H1 (cell line): ENCODE data around the gene PRKCH. TPM values are rescaled to one million over a fixed set of nuclear protein-coding genes. Genes with fewer than 3 reads are reported as not detected.

Experiments
- CTCF ChIA-PET: fragments of 300-600 bp; sonication (Branson Sonifier 250); formaldehyde crosslinking; loops from one replicate; lab custom pipeline; 2021; ENCODE audit not compliant: partially characterized antibody; lab: Charles Lee
- POLR2A ChIA-PET: fragments of 300-600 bp; sonication (Branson Sonifier 250); formaldehyde crosslinking; loops from one replicate; lab custom pipeline; 2021; ENCODE audit warnings: inconsistent platforms; ENCODE audit not compliant: partially characterized antibody; lab: Charles Lee
- DNase-seq, 2 experiments: peaks; one replicate each; pipeline versions ENCODE4 v3.0.0 to v3.0.0-alpha.2; 2010 to 2022; ENCODE audit warnings: low spot score in 2 of 2, low read depth in 1 of 2, mixed read lengths in 1 of 2
- FAIRE-seq: peaks from 2 replicates; lab custom pipeline; 2011; peaks lifted over from hg19 to GRCh38; lab: Jason Lieb, UNC
- H2AFZ ChIP-seq: 2 replicates; pipeline ENCODE4 v1.8.1; 2012; ENCODE audit warnings: low read length, inconsistent platforms
- H2AK5ac ChIP-seq: 2 replicates; pipeline ENCODE4 v1.6.1; 2013; ENCODE audit warnings: low read depth, low read length
- H2BK120ac ChIP-seq: replicated peaks from 2 replicates; pipeline ENCODE3; 2013; ENCODE audit warnings: low read depth, low read length, inconsistent platforms
- H2BK12ac ChIP-seq: 2 replicates; pipeline ENCODE4 v1.6.1; 2013; ENCODE audit warnings: low read depth, low read length
- H2BK15ac ChIP-seq: 2 replicates; pipeline ENCODE4 v1.6.1; 2013; ENCODE audit warnings: low read length
- H2BK20ac ChIP-seq: 2 replicates; pipeline ENCODE4 v1.6.1; 2013; ENCODE audit warnings: low read length
- H2BK5ac ChIP-seq: 2 replicates; pipeline ENCODE4 v1.6.1; 2013; ENCODE audit warnings: low read depth, low read length
- H3K14ac ChIP-seq: 2 replicates; pipeline ENCODE4 v1.6.1; 2013; ENCODE audit warnings: inconsistent platforms; ENCODE audit not compliant: insufficient read length
- H3K18ac ChIP-seq: 2 replicates; pipeline ENCODE4 v1.6.1; 2013; ENCODE audit warnings: low read length; ENCODE audit errors: extremely low read depth
- H3K23ac ChIP-seq: 2 replicates; pipeline ENCODE4 v1.6.1; 2013; ENCODE audit warnings: inconsistent platforms; ENCODE audit not compliant: insufficient read length
- H3K23me2 ChIP-seq: 2 replicates; pipeline ENCODE4 v1.6.1; 2013; ENCODE audit warnings: low read depth, low read length
- H3K27ac ChIP-seq: 2 replicates; pipeline ENCODE4 v1.6.1; 2011; ENCODE audit warnings: low read depth, low read length, inconsistent platforms
- H3K27me3 ChIP-seq, 4 experiments: replicated peaks in 1 of 4; 1 replicate in 1 of 4; 2 replicates in 3 of 4; pipeline versions ENCODE4 v1.6.1 to v1.8.1; 2011 to 2013; ENCODE audit warnings: low read length in 3 of 4, mild to moderate bottlenecking in 3 of 4, inconsistent platforms in 2 of 4, mixed read lengths in 2 of 4, moderate library complexity in 1 of 4; ENCODE audit not compliant: control insufficient read depth in 3 of 4, insufficient read depth in 3 of 4; ENCODE audit errors: extremely low read depth in 1 of 4
- H3K36me3 ChIP-seq, 4 experiments: 2 replicates each; pipeline versions ENCODE4 v1.6.1 to v1.8.1; 2011 to 2013; ENCODE audit warnings: mild to moderate bottlenecking in 4 of 4, low read length in 3 of 4, moderate library complexity in 2 of 4, control low read depth in 1 of 4, inconsistent platforms in 1 of 4; ENCODE audit not compliant: insufficient read depth in 4 of 4, control insufficient read depth in 2 of 4
- H3K4ac ChIP-seq: replicated peaks from 2 replicates; pipeline ENCODE3; 2013; ENCODE audit warnings: low read length, low read depth, mixed read lengths, inconsistent platforms; ENCODE audit not compliant: insufficient read length
- H3K4me1 ChIP-seq, 4 experiments: replicated peaks in 1 of 4; 1 replicate in 1 of 4; 2 replicates in 3 of 4; pipeline versions ENCODE4 v1.6.1 to v1.8.1; 2011 to 2013; ENCODE audit warnings: low read length in 3 of 4, inconsistent platforms in 2 of 4, mixed read lengths in 1 of 4; ENCODE audit not compliant: insufficient read depth in 4 of 4, control insufficient read depth in 3 of 4
- H3K4me2 ChIP-seq, 2 experiments: 2 replicates each; pipeline versions ENCODE4 v1.6.1 to v1.8.1; 2011 to 2013; ENCODE audit warnings: low read depth in 2 of 2, low read length in 2 of 2, control low read depth in 1 of 2, inconsistent platforms in 1 of 2, mild to moderate bottlenecking in 1 of 2; ENCODE audit not compliant: insufficient read depth in 1 of 2
- H3K4me3 ChIP-seq, 4 experiments: fragments of 200-600, 300-600 bp in 1 of 4; sonication (generic), shearing (Covaris generic), sonication (Bioruptor Twin) in 1 of 4; 2 replicates each; pipeline versions ENCODE4 v1.5.1 to v1.8.1; 2011 to 2016; ENCODE audit warnings: low read length in 4 of 4, low read depth in 3 of 4, control low read depth in 2 of 4, inconsistent platforms in 2 of 4, mild to moderate bottlenecking in 2 of 4, mixed read lengths in 1 of 4, moderate library complexity in 1 of 4; ENCODE audit not compliant: insufficient read depth in 2 of 4; ENCODE audit errors: extremely low read depth in 1 of 4
- H3K56ac ChIP-seq: replicated peaks from 2 replicates; pipeline ENCODE3; 2013; ENCODE audit warnings: low read depth, mild to moderate bottlenecking, mixed read lengths, low read length, inconsistent platforms; ENCODE audit not compliant: insufficient read length
- H3K79me1 ChIP-seq: 2 replicates; pipeline ENCODE4 v1.6.1; 2013; ENCODE audit warnings: low read depth, low read length, control low read depth
- H3K79me2 ChIP-seq, 2 experiments: 2 replicates each; pipeline versions ENCODE4 v1.6.1 to v1.8.1; 2012 to 2013; ENCODE audit warnings: low read length in 2 of 2, mild to moderate bottlenecking in 2 of 2, inconsistent platforms in 1 of 2; ENCODE audit not compliant: insufficient read depth in 2 of 2, control insufficient read depth in 1 of 2
- H3K9ac ChIP-seq, 4 experiments: replicated peaks in 1 of 4; 1 replicate in 1 of 4; 2 replicates in 3 of 4; pipeline versions ENCODE4 v1.6.1 to v1.8.1; 2011 to 2013; ENCODE audit warnings: low read depth in 3 of 4, low read length in 3 of 4, control low read depth in 2 of 4, mild to moderate bottlenecking in 2 of 4, moderate library complexity in 2 of 4, inconsistent platforms in 1 of 4; ENCODE audit errors: extremely low read depth in 1 of 4
- H3K9me3 ChIP-seq, 2 experiments: 2 replicates each; pipeline versions ENCODE4 v1.6.1 to v1.8.1; 2012 to 2013; ENCODE audit warnings: mild to moderate bottlenecking in 2 of 2, moderate library complexity in 2 of 2, control low read depth in 1 of 2, inconsistent platforms in 1 of 2, low read depth in 1 of 2, low read length in 1 of 2, mixed read lengths in 1 of 2; ENCODE audit not compliant: insufficient read depth in 2 of 2
- H4K20me1 ChIP-seq, 2 experiments: replicated peaks in 1 of 2; 2 replicates each; pipeline versions ENCODE3 to v1.8.1; 2011 to 2013; ENCODE audit warnings: inconsistent platforms in 2 of 2, low read length in 2 of 2, mild to moderate bottlenecking in 1 of 2; ENCODE audit not compliant: insufficient read depth in 2 of 2, control insufficient read depth in 1 of 2
- H4K5ac ChIP-seq: 2 replicates; pipeline ENCODE4 v1.6.1; 2013; ENCODE audit warnings: low read length, low read depth, mixed read lengths, inconsistent platforms; ENCODE audit not compliant: insufficient read length
- H4K8ac ChIP-seq: 2 replicates; pipeline ENCODE4 v1.8.0; 2013; ENCODE audit warnings: mild to moderate bottlenecking, moderate library complexity, low read length, inconsistent platforms; ENCODE audit not compliant: insufficient read depth; ENCODE audit errors: extremely low read depth
- H4K91ac ChIP-seq: replicated peaks from 2 replicates; pipeline ENCODE3; 2013; ENCODE audit warnings: low read length, mixed read lengths, inconsistent platforms; ENCODE audit not compliant: insufficient read length
- BCL11A ChIP-seq, 2 experiments: IDR thresholded peaks; one replicate each; pipeline ENCODE4 v1.6.1; 2011; ENCODE audit warnings: low read depth in 2 of 2, low read length in 2 of 2, mild to moderate bottlenecking in 2 of 2
- KDM5A ChIP-seq: fragments of 200-600 bp; IDR thresholded peaks from 2 replicates; pipeline ENCODE4 v1.7.1; 2012; ENCODE audit warnings: mild to moderate bottlenecking, low read length, inconsistent platforms, mixed read lengths
- NANOG ChIP-seq: IDR thresholded peaks from 2 replicates; pipeline ENCODE4 v1.6.1; 2011; ENCODE audit warnings: low read length, low read depth, mild to moderate bottlenecking, inconsistent platforms; ENCODE audit not compliant: insufficient read depth, poor library complexity, severe bottlenecking
- RBBP5 ChIP-seq: IDR thresholded peaks from 2 replicates; pipeline ENCODE4 v1.7.1; 2012; ENCODE audit warnings: low read depth, mild to moderate bottlenecking, inconsistent platforms, low read length, moderate library complexity, borderline replicate concordance
- RNF2 ChIP-seq: fragments of 200-900, 300-1000 bp; sonication (generic); IDR thresholded peaks from 2 replicates; pipeline ENCODE4 v1.7.1; 2016; ENCODE audit warnings: borderline replicate concordance, low read depth, mild to moderate bottlenecking, antibody characterized with exemption, low read length; ENCODE audit not compliant: poor library complexity, severe bottlenecking; ENCODE audit errors: missing control alignments
- TCF12 ChIP-seq: IDR thresholded peaks from 2 replicates; pipeline ENCODE4 v1.6.1; 2011; ENCODE audit warnings: low read depth, mild to moderate bottlenecking, low read length
- YY1 ChIP-seq: IDR thresholded peaks from 2 replicates; pipeline ENCODE4 v1.6.1; 2011; ENCODE audit warnings: low read depth, mild to moderate bottlenecking, low read length
- WGBS, 2 experiments: shearing (Covaris generic) in 1 of 2; methylation state at CpG; one replicate each; pipeline versions ENCODE4 v1.1.6 to v1.1.7; 2013 to 2015; ENCODE audit warnings: low lambda C conversion rate in 2 of 2, mixed read lengths in 2 of 2, inconsistent platforms in 1 of 2, low coverage in 1 of 2, missing lambda C conversion rate in 1 of 2; ENCODE audit not compliant: insufficient replicate concordance in 2 of 2, insufficient coverage in 1 of 2, insufficient read length in 1 of 2; ENCODE audit errors: extremely low coverage in 1 of 2, missing lambda C conversion rate in 1 of 2; 5-methylcytosine and 5-hydroxymethylcytosine counted together
- polyA plus RNA-seq, 7 experiments: library from polyadenylated mRNA; depleted of rRNA in 3 of 7; stranded (reverse) in 5 of 7; unstranded in 2 of 7; fragments of >200 nt in 5 of 7; fragments of 200-250 nt in 2 of 7; gene quantifications; 1 replicate in 5 of 7; 2 replicates in 1 of 7; 4 replicates in 1 of 7; pipeline versions ENCODE4 v1.2.1 to v1.2.3, GENCODE V29; 2011 to 2013; ENCODE audit warnings: missing spikeins in 2 of 7, mixed read lengths in 2 of 7
- total RNA-seq: library from RNA; stranded (reverse); fragmentation: NEBNext Ultra II Directional; extraction: Animal tissue kit (Norgen Biotek cat#: 25700); gene quantifications from 2 replicates; pipeline ENCODE4 v1.2.1, GENCODE V29; 2021
- TF ChIP-seq, protein P1 (sequence below): IDR thresholded peaks from 2 replicates; pipeline ENCODE4 v1.6.1; 2012; ENCODE audit warnings: low read length, inconsistent platforms
- TF ChIP-seq, protein P2 (sequence below): IDR thresholded peaks from 2 replicates; pipeline ENCODE4 v1.6.1; 2011; ENCODE audit warnings: low read length, improper control_type of control experiment
- TF ChIP-seq, protein P3 (sequence below): IDR thresholded peaks from 2 replicates; pipeline ENCODE4 v1.6.1; 2012; ENCODE audit warnings: inconsistent platforms

The PRKCH gene
- total and polyA plus RNA-seq, 2 of the 8 experiments (the other 6 are each of a cell fraction or from before 2014, with no cell fraction given): 6.4 to 7.0 TPM

DNA sequence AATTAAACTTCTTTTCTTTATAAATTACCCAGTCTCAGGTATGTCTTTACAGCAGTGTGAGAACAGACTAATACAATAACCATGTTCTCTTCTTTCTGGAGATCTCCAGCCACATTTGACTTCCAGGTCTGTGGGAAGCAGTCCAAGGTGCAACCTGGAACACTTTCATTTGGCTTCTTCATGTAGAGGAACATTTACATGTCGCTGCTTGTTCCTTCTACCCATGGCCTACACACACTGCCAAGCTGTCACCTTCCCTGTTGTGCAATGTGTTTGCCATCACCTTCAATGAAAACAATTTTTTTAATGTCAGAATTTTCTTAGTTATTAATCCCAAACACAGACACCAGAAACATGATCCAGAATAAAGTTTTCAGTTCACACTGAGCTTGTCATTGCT lies 104.7 kb downstream of the PRKCH start:
- WGBS, 2 experiments: 93% methylated on average over 1 of the region's 1 CpG; no CpG with 5 or more reads in 1 of the 2 experiments
- Histone ChIP-seq H3K14ac (no peak overlapping the region), H4K8ac (no peak overlapping the region), H3K4me1 (peaks cover 0 to 5% (median 0%) of the 10 kb centered on the region in 4 experiments; a peak in 1 of 7 replicates), H2AK5ac (no peak overlapping the region), H3K4ac (no peak overlapping the region), H3K56ac (no peak overlapping the region), H3K36me3 (no peaks in the 10 kb centered on the region), H3K79me1 (no peaks in the 10 kb centered on the region), H2BK5ac (no peak overlapping the region), H4K91ac (no peak overlapping the region), H3K9ac (no peak overlapping the region), H2BK15ac (no peak overlapping the region), H3K9me3 (peaks cover 0 to 4% of the 10 kb centered on the region in 2 experiments; a peak in 1 of 4 replicates), H2BK12ac (no peak overlapping the region), H4K20me1 (no peaks in the 10 kb centered on the region), H2AFZ (no peak overlapping the region), H3K23me2 (no peaks in the 10 kb centered on the region), H3K18ac (no peak overlapping the region), H3K27ac (no peak overlapping the region), H2BK20ac (no peak overlapping the region), H3K79me2 (no peaks in the 10 kb centered on the region), H3K4me2 (no peak overlapping the region), H3K4me3 (no peak overlapping the region), H2BK120ac (no peak overlapping the region), H4K5ac (no peak overlapping the region), H3K27me3 (no peaks in the 10 kb centered on the region), H3K23ac (no peak overlapping the region)
- ChIA-PET POLR2A (no interaction called here), CTCF (interaction anchor here (0.6 to 1.0 kb wide), 2 partner anchors 50 to 117 kb away, joined by 3 read pairs; no protein-coding TSS in a partner anchor)
- no peak for DNase-seq
- FAIRE-seq: no peak
- TF ChIP-seq YY1: no peak
- no peak for TF ChIP-seq RNF2
- TF ChIP-seq BCL11A (IDR thresholded peaks at IDR 0.05; ENCODE audit: low read depth in 2 of 2, low read length in 2 of 2): no peak
- no peak for TF ChIP-seq KDM5A
- TF ChIP-seq RBBP5: no peak
- TF ChIP-seq, protein P1, sequence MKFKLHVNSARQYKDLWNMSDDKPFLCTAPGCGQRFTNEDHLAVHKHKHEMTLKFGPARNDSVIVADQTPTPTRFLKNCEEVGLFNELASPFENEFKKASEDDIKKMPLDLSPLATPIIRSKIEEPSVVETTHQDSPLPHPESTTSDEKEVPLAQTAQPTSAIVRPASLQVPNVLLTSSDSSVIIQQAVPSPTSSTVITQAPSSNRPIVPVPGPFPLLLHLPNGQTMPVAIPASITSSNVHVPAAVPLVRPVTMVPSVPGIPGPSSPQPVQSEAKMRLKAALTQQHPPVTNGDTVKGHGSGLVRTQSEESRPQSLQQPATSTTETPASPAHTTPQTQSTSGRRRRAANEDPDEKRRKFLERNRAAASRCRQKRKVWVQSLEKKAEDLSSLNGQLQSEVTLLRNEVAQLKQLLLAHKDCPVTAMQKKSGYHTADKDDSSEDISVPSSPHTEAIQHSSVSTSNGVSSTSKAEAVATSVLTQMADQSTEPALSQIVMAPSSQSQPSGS: no peak
- no peak for TF ChIP-seq TCF12
- TF ChIP-seq, protein P2, sequence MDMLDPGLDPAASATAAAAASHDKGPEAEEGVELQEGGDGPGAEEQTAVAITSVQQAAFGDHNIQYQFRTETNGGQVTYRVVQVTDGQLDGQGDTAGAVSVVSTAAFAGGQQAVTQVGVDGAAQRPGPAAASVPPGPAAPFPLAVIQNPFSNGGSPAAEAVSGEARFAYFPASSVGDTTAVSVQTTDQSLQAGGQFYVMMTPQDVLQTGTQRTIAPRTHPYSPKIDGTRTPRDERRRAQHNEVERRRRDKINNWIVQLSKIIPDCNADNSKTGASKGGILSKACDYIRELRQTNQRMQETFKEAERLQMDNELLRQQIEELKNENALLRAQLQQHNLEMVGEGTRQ: no peak
- TF ChIP-seq, protein P3, sequence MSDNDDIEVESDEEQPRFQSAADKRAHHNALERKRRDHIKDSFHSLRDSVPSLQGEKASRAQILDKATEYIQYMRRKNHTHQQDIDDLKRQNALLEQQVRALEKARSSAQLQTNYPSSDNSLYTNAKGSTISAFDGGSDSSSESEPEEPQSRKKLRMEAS: no peak
- TF ChIP-seq NANOG: no peak
